Endometrial microvascular endothelial cells (primary cell): ENCODE data around the gene MAP1LC3B2. TPM values are rescaled to one million over a fixed set of nuclear protein-coding genes. Genes with fewer than 3 reads are reported as not detected.
"Not testable (repeated sequence)": the region's sequence is repeated elsewhere in the genome, so short reads cannot be mapped to it uniquely, and the experiment has no call there.

Experiments used
- in situ Hi-C: cut with HindIII; loops from 2 replicates; pipeline ENCODE4 v1.10.0; 2017; ENCODE audit warnings: low sequenced_read_pairs, low pct_unique_long_range_greater_than_20kb; ENCODE audit errors: inconsistent ontology term
- total RNA-seq: library from RNA; depleted of rRNA; stranded (reverse); fragments of >200 nt; gene quantifications from one replicate; pipeline ENCODE4 v1.2.3, GENCODE V29; 2015; ENCODE audit errors: inconsistent ontology term

MAP1LC3B2 gene
- total RNA-seq, 1 donor from 2014 or later: not detected

- in situ Hi-C loops: no loop called here
These were observed 6.3 kb upstream of the MAP1LC3B2 start for GRCh38 chr12:116552773-116553373.

- in situ Hi-C loops: no loop called here
These were observed 2.7 kb upstream of the MAP1LC3B2 start for GRCh38 chr12:116556356-116556952.

GRCh38 chr12:116556964-116557698 lies 2.0 kb upstream of the MAP1LC3B2 start:
- in situ Hi-C loops: no loop called here

GRCh38 chr12:116558280-116559161 lies 660 bp upstream of the MAP1LC3B2 start:
- in situ Hi-C loops: no loop called here

- in situ Hi-C loops: no loop called here
These were observed 2.1 kb downstream of the MAP1LC3B2 start for GRCh38 chr12:116561181-116561821.

- in situ Hi-C loops: no loop called here
These were observed 2.9 kb downstream of the MAP1LC3B2 start for GRCh38 chr12:116562090-116562489.

- in situ Hi-C loops: no loop called here
These were observed 4.1 kb downstream of the MAP1LC3B2 start for GRCh38 chr12:116563262-116563661.

- in situ Hi-C loops: no loop called here
These were observed 4.9 kb downstream of the MAP1LC3B2 start for GRCh38 chr12:116564080-116564479.

GRCh38 chr12:116565221-116565620 lies 6.0 kb downstream of the MAP1LC3B2 start:
- in situ Hi-C loops: not testable (repeated sequence)

- in situ Hi-C loops: no loop called here
These were observed 6.8 kb downstream of the MAP1LC3B2 start for GRCh38 chr12:116565963-116566362.

- in situ Hi-C loops: no loop called here
These were observed 9.0 kb downstream of the MAP1LC3B2 start for GRCh38 chr12:116568203-116568602.

GRCh38 chr12:116571089-116571488 lies 11.9 kb downstream of the MAP1LC3B2 start:
- in situ Hi-C loops: no loop called here

- in situ Hi-C loops: no loop called here
These were observed 14.6 kb downstream of the MAP1LC3B2 start for GRCh38 chr12:116573776-116574175.

- in situ Hi-C loops: not testable (repeated sequence)
These were observed 16.6 kb downstream of the MAP1LC3B2 start for GRCh38 chr12:116575754-116576153.

GRCh38 chr12:116577154-116577561 lies 18.0 kb downstream of the MAP1LC3B2 start:
- in situ Hi-C loops: no loop called here

- in situ Hi-C loops: no loop called here
These were observed 18.9 kb downstream of the MAP1LC3B2 start for GRCh38 chr12:116578051-116578450.

- in situ Hi-C loops: no loop called here
These were observed 23.4 kb downstream of the MAP1LC3B2 start for GRCh38 chr12:116582610-116583009.

GRCh38 chr12:116583129-116583694 lies 24.0 kb downstream of the MAP1LC3B2 start:
- in situ Hi-C loops: no loop called here
